ENCODE results near the gene UROC1.

- TF ChIP-seq ZNF274 (IDR thresholded peaks at IDR 0.05; ENCODE audit: low read depth, low read length) (no peak), YY1 (IDR thresholded peaks at IDR 0.05; ENCODE audit: insufficient read depth, insufficient read length) (no peak), SUZ12 (IDR thresholded peaks at IDR 0.05; ENCODE audit: extremely low read depth, insufficient read depth, insufficient read length) (no peak)
These were observed 25.0 kb upstream of the UROC1 start for GRCh38 chr3:126542340-126543241.

Measured in NT2/D1 (cell line).